Measurements from ENCODE around the gene AK1.
"Not testable (repeated sequence)": the region's sequence is repeated elsewhere in the genome, so short reads cannot be mapped to it uniquely, and the experiment has no call there.

The AK1 gene

GRCh38 chr9:127841087-127841835 is 36.2 kb downstream of the AK1 start:
- Histone ChIP-seq H4K20me1 (peaks cover 8 to 87% (median 30%) of the 10 kb centered on the region in 11 experiments; a peak in 18 of 22 replicates), H3K9ac (peak overlapping the region in 2 of 11 experiments; percentile 1 to 35; a peak in 1 of 22 replicates), H3K4me3 (no peak overlapping the region), H3K4me1 (peaks cover 53 to 91% (median 59%) of the 10 kb centered on the region in 10 experiments), H3K27me3 (no peaks in the 10 kb centered on the region), H3K36me3 (peaks cover 45 to 83% (median 59%) of the 10 kb centered on the region in 11 experiments), H3K9me3 (replicated peaks in 1 of 11) (no peaks in the 10 kb centered on the region), H3K27ac (0 out of 22 replicates have a peak overlapping the region, but pooled peaks of 1 of the 11 experiments have one; percentile 97), H3K4me2 (peak overlapping the region in 9 of 11 experiments; percentile 8 to 95 (median 86); a peak in 11 of 22 replicates)
- no peak for TF ChIP-seq Cebpa-rat (IDR thresholded peaks at IDR 0.05)

DNA sequence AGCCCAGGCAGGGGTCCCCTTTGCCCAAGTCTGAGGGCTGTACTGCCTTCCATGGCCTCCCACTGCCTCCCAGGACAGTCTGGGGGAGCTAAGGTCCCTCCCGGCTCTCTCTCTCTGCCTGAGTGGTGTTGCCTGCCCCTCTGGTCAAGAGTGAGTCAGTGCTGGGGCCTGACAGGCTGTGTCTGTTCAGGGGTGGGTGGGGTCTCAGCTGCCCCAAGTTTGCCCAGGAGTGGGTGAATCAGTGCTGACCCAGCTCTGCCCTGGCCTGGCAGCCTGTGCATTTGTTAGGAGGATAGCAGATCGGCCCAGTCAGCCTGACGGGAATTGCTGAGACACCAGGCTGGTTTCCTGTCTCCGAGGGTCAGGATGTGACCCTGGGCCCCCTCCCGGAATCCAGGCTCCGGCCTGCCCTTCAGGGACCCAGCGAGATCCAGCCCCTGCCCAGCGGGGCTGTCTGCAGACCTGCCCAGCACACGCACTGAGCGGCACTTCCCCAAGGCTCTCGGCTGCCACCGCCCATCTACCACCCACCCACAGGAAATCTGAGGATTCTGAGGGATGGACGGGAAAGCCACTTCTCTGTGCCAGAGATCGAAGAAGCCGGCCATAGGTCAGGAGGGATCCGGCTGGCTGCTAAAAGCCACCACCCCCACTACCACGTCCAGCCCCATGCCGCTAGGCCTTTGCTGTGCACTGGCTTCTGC is 38.9 kb downstream of the AK1 start:
- no peaks in the 10 kb centered on the region for H3K9me3 ChIP-seq (replicated peaks in 1 of 11)
- peak overlapping the region; percentile 76 to 95 (median 87) for H3K4me2 ChIP-seq
- peak overlapping the region in 7 of 10 experiments; percentile 7 to 47 (median 18); a peak in 7 of 20 replicates for H3K4me3 ChIP-seq
- peaks cover 33 to 71% (median 47%) of the 10 kb centered on the region in 11 experiments for H3K36me3 ChIP-seq
- H3K27me3 ChIP-seq = no peaks in the 10 kb centered on the region
- H3K9ac ChIP-seq = peak overlapping the region; percentile 7 to 83 (median 60); a peak in 20 of 22 replicates
- H3K4me1 ChIP-seq = peaks cover 77 to 97% (median 80%) of the 10 kb centered on the region in 10 experiments
- peak overlapping the region; percentile 31 to 97 (median 60); a peak in 20 of 22 replicates for H3K27ac ChIP-seq
- TF ChIP-seq Cebpa-rat (IDR thresholded peaks at IDR 0.05) = no peak
- H4K20me1 ChIP-seq = peaks cover 0 to 88% (median 29%) of the 10 kb centered on the region in 11 experiments; a peak in 16 of 22 replicates

GRCh38 chr9:127837346-127837745 is 40.1 kb downstream of the AK1 start:
- peak overlapping the region in 7 of 11 experiments; percentile 49 to 97 (median 81); a peak in 9 of 22 replicates for H3K27ac ChIP-seq
- H3K9me3 ChIP-seq (replicated peaks in 1 of 11) = no peaks in the 10 kb centered on the region
- H3K4me3 ChIP-seq = no peak overlapping the region
- no peaks in the 10 kb centered on the region for H3K27me3 ChIP-seq
- H3K9ac ChIP-seq = peak overlapping the region in 6 of 11 experiments; percentile 9 to 85 (median 69); a peak in 8 of 22 replicates
- peaks cover 89 to 100% (median 91%) of the 10 kb centered on the region in 10 experiments for H3K4me1 ChIP-seq
- peaks cover 23 to 70% (median 42%) of the 10 kb centered on the region in 11 experiments for H3K36me3 ChIP-seq
- TF ChIP-seq Cebpa-rat (IDR thresholded peaks at IDR 0.05) = no peak
- H4K20me1 ChIP-seq = peaks cover 0 to 79% (median 29%) of the 10 kb centered on the region in 11 experiments; a peak in 14 of 22 replicates
- H3K4me2 ChIP-seq = peak overlapping the region; percentile 76 to 95 (median 87)

DNA sequence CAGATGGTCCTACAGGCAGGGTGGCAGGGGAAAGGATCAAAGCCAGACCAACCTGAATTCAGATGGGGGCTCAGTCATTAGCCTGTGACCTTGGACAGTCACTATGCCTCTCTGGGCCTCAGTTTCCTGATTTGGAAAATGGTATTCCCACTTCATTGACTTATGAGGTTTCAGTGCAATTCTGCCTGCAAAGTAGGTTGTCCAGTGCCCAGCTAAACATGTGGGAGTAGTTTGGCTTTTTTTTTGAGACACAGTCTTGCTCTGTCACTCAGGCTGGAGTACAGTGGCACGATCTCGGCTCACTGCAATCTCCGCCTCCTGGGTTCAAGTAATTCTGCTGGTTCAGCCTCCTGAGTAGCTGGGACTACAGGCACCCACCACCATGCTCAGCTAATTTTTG is 40.9 kb downstream of the AK1 start:
- Histone ChIP-seq H3K4me1 (peaks cover 93 to 100% (median 96%) of the 10 kb centered on the region in 10 experiments), H3K4me3 (peak overlapping the region in 6 of 10 experiments; percentile 6 to 36 (median 18); a peak in 6 of 20 replicates), H3K36me3 (peaks cover 18 to 62% (median 36%) of the 10 kb centered on the region in 11 experiments), H4K20me1 (peaks cover 0 to 71% (median 29%) of the 10 kb centered on the region in 11 experiments; a peak in 14 of 22 replicates), H3K9ac (peak overlapping the region in 10 of 11 experiments; percentile 47 to 85 (median 60); a peak in 19 of 22 replicates), H3K27ac (peak overlapping the region; percentile 57 to 97 (median 75)), H3K4me2 (peak overlapping the region; percentile 76 to 95 (median 87))
- not testable (repeated sequence) for H3K9me3 ChIP-seq (replicated peaks in 1 of 11); H3K27me3 ChIP-seq

DNA sequence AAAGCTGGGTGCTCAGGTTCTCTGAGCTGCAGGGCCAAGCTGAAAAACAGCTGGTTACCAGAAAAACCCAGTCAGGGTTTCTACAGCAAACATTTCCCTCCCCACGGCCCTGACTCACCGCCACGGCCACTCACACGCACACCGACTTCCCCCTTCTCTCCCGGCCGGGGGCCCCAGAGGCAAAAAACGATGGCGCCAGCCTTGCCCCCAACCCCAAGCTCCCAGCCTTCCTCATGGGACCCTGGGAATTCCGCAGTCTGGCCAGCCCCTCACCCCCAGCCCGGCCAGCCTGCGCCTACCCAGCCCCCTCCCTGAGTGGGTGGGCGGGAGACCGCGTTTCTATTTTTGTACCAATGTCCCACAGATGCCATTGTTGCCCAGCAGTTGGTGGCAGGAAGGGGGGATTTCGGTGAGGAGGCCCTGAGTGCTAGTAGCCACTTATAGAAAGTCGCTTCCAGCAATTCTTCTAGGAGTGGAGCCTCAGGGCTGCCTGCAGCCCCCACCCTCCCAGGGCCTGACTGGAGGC is 41.4 kb downstream of the AK1 start:
- H3K9ac ChIP-seq = peak overlapping the region; percentile 2 to 85 (median 60); a peak in 21 of 22 replicates
- peak overlapping the region; percentile 76 to 95 (median 87) for H3K4me2 ChIP-seq
- peak overlapping the region in 6 of 10 experiments; percentile 6 to 36 (median 24); a peak in 6 of 20 replicates for H3K4me3 ChIP-seq
- no peaks in the 10 kb centered on the region for H3K9me3 ChIP-seq (replicated peaks in 1 of 11)
- H3K4me1 ChIP-seq = peaks cover 90 to 100% (median 96%) of the 10 kb centered on the region in 10 experiments
- H3K27ac ChIP-seq = peak overlapping the region; percentile 57 to 97 (median 75)
- H3K27me3 ChIP-seq = no peaks in the 10 kb centered on the region
- TF ChIP-seq Cebpa-rat (IDR thresholded peaks at IDR 0.05) = no peak
- peaks cover 12 to 57% (median 36%) of the 10 kb centered on the region in 11 experiments for H3K36me3 ChIP-seq
- H4K20me1 ChIP-seq = peaks cover 0 to 68% (median 29%) of the 10 kb centered on the region in 11 experiments; a peak in 14 of 22 replicates

GRCh38 chr9:127833555-127833954 is 43.9 kb downstream of the AK1 start:
- Histone ChIP-seq H3K27ac (peak overlapping the region in 5 of 11 experiments; percentile 15 to 97 (median 94); a peak in 7 of 22 replicates), H3K4me1 (peaks cover 65 to 100% (median 94%) of the 10 kb centered on the region in 10 experiments), H3K36me3 (peaks cover 15 to 56% (median 44%) of the 10 kb centered on the region in 11 experiments), H3K9ac (peak overlapping the region in 3 of 11 experiments; percentile 38 to 85 (median 83); a peak in 6 of 22 replicates), H3K9me3 (replicated peaks in 1 of 11) (no peaks in the 10 kb centered on the region), H3K4me3 (peak overlapping the region in 1 of 10 experiments; percentile 19; a peak in 1 of 20 replicates), H3K27me3 (no peaks in the 10 kb centered on the region), H4K20me1 (peaks cover 0 to 60% (median 11%) of the 10 kb centered on the region in 11 experiments; a peak in 12 of 22 replicates), H3K4me2 (peak overlapping the region in 10 of 11 experiments; percentile 2 to 95 (median 28); a peak in 13 of 22 replicates)
- no peak for TF ChIP-seq Cebpa-rat (IDR thresholded peaks at IDR 0.05)

DNA sequence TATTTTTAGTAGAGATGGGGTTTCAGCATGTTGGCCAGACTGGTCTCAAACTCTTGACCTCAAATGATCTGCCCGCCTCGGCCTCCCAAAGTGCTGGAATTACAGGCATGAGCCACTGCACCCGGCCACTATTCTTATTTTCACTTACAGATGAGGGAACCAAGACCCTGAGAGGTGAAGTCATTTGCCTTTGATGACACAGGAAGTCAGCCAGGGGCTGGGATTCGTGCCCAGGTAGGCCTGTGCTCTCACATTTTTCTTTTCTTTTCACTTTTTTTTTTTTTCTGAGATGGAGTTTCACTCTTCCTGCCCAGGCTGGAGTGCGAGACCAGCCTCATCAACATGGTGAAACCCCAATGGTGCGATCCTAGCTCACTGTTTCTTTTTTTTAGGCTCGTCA is 45.2 kb downstream of the AK1 start:
- Histone ChIP-seq H3K36me3 (peaks cover 25 to 60% (median 57%) of the 10 kb centered on the region in 11 experiments), H3K9ac (peak overlapping the region in 1 of 11 experiments; percentile 15; a peak in 1 of 22 replicates), H3K27ac (peak overlapping the region in 1 of 11 experiments; percentile 23; a peak in 2 of 22 replicates), H3K27me3 (no peaks in the 10 kb centered on the region), H3K9me3 (replicated peaks in 1 of 11) (no peaks in the 10 kb centered on the region), H3K4me3 (no peak overlapping the region), H3K4me2 (peak overlapping the region in 7 of 11 experiments; percentile 2 to 95 (median 46); a peak in 7 of 22 replicates), H4K20me1 (peaks cover 0 to 58% (median 0%) of the 10 kb centered on the region in 11 experiments; a peak in 11 of 22 replicates), H3K4me1 (peaks cover 52 to 99% (median 88%) of the 10 kb centered on the region in 10 experiments)
- TF ChIP-seq Cebpa-rat (IDR thresholded peaks at IDR 0.05) = no peak

Data from BLaER1 treated with 17β-estradiol and CSF1 and Interleukin-3, amounts not matched to agents 10 nM and 100 nM (cell line).